IMR-90 (cell line): ENCODE data around the gene CDKAL1.

ENCODE experiments used
- BHLHE40 ChIP-seq: fragments of 150-350 bp; IDR thresholded peaks from 2 replicates; pipeline ENCODE4 v1.6.1; 2016; ENCODE audit warnings: mild to moderate bottlenecking, low read depth, low read length
- CEBPB ChIP-seq: IDR thresholded peaks from 2 replicates; pipeline ENCODE4 v1.6.1; 2012; ENCODE audit warnings: low read depth, low read length, improper control_type of control experiment
- CHD1 ChIP-seq: IDR thresholded peaks from 2 replicates; pipeline ENCODE4 v1.6.1; 2012; ENCODE audit warnings: low read depth, low read length, improper control_type of control experiment
- MAFK ChIP-seq: IDR thresholded peaks from 2 replicates; pipeline ENCODE4 v1.6.1; 2012; ENCODE audit warnings: low read depth, low read length, improper control_type of control experiment
- MAZ ChIP-seq: IDR thresholded peaks from 2 replicates; pipeline ENCODE4 v1.6.1; 2012; ENCODE audit warnings: low read depth, mild to moderate bottlenecking, low read length, improper control_type of control experiment, moderate library complexity, borderline replicate concordance
- MXI1 ChIP-seq: IDR thresholded peaks from 2 replicates; pipeline ENCODE4 v1.6.1; 2012; ENCODE audit warnings: low read depth, mild to moderate bottlenecking, low read length, moderate library complexity, borderline replicate concordance
- NFE2L2 ChIP-seq: fragments of 150-350 bp; IDR thresholded peaks from 2 replicates; pipeline ENCODE4 v1.6.1; 2016; ENCODE audit warnings: low read depth, mild to moderate bottlenecking, low read length
- POLR2A ChIP-seq: IDR thresholded peaks from 2 replicates; pipeline ENCODE4 v1.6.1; 2012; ENCODE audit warnings: mild to moderate bottlenecking, low read depth, low read length
- RAD21 ChIP-seq: IDR thresholded peaks from 2 replicates; pipeline ENCODE4 v1.6.1; 2012; ENCODE audit warnings: low read length, improper control_type of control experiment
- RCOR1 ChIP-seq: IDR thresholded peaks from 2 replicates; pipeline ENCODE4 v1.6.1; 2012; ENCODE audit warnings: mild to moderate bottlenecking, low read length, improper control_type of control experiment; ENCODE audit not compliant: insufficient replicate concordance
- RFX5 ChIP-seq: IDR thresholded peaks from 2 replicates; pipeline ENCODE4 v1.8.0; 2012; ENCODE audit warnings: low read depth, mild to moderate bottlenecking, low read length, moderate library complexity
- SMC3 ChIP-seq: fragments of 150-350 bp; IDR thresholded peaks from 2 replicates; pipeline ENCODE4 v1.6.1; 2016; ENCODE audit warnings: low read depth, mild to moderate bottlenecking, antibody characterized with exemption, low read length, moderate library complexity
- USF2 ChIP-seq: fragments of 150-350 bp; IDR thresholded peaks from 2 replicates; pipeline ENCODE4 v1.6.1; 2017; ENCODE audit warnings: mild to moderate bottlenecking, antibody characterized with exemption, low read length, low read depth
- TF ChIP-seq, protein P1 (sequence below): conservative IDR thresholded peaks from 2 replicates; pipeline ENCODE4 v1.5.1; 2012; ENCODE audit warnings: mild to moderate bottlenecking, low read depth, low read length, improper control_type of control experiment

GRCh38 chr6:21091411-21091810 is 557.2 kb downstream of the CDKAL1 start:
- TF ChIP-seq MXI1, result no peak
- TF ChIP-seq, protein P1, sequence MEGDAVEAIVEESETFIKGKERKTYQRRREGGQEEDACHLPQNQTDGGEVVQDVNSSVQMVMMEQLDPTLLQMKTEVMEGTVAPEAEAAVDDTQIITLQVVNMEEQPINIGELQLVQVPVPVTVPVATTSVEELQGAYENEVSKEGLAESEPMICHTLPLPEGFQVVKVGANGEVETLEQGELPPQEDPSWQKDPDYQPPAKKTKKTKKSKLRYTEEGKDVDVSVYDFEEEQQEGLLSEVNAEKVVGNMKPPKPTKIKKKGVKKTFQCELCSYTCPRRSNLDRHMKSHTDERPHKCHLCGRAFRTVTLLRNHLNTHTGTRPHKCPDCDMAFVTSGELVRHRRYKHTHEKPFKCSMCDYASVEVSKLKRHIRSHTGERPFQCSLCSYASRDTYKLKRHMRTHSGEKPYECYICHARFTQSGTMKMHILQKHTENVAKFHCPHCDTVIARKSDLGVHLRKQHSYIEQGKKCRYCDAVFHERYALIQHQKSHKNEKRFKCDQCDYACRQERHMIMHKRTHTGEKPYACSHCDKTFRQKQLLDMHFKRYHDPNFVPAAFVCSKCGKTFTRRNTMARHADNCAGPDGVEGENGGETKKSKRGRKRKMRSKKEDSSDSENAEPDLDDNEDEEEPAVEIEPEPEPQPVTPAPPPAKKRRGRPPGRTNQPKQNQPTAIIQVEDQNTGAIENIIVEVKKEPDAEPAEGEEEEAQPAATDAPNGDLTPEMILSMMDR, result no peak
- no peak for TF ChIP-seq POLR2A
- TF ChIP-seq CEBPB, result no peak
- no peak for TF ChIP-seq RAD21
- TF ChIP-seq RFX5, result no peak
- no peak for TF ChIP-seq SMC3
- no peak for TF ChIP-seq USF2
- no peak for TF ChIP-seq MAFK
- TF ChIP-seq NFE2L2, result no peak
- no peak for TF ChIP-seq BHLHE40
- TF ChIP-seq CHD1, result no peak
- TF ChIP-seq MAZ, result no peak
- TF ChIP-seq RCOR1, result no peak
